GM23248 (cell line): Measurements from ENCODE around the gene LMF1. TPM values are rescaled to one million over a fixed set of nuclear protein-coding genes. Genes with fewer than 3 reads are reported as not detected.

ENCODE experiments used
- DNase-seq: peaks from one replicate; pipeline ENCODE4 v3.0.0-alpha.2; 2015
- H2AFZ ChIP-seq: fragments of 200-600 bp; sonication (generic); 2 replicates; pipeline ENCODE4 v1.6.1; 2016; ENCODE audit warnings: antibody characterized with exemption
- H3F3A ChIP-seq: fragments of 200-600 bp; sonication (generic); 2 replicates; pipeline ENCODE4 v1.6.1; 2016; ENCODE audit warnings: mild to moderate bottlenecking, antibody characterized with exemption, mixed run types; ENCODE audit not compliant: insufficient read depth
- H3K27ac ChIP-seq: fragments of 200-600 bp; sonication (generic); 2 replicates; pipeline ENCODE4 v1.5.1; 2016; ENCODE audit warnings: mild to moderate bottlenecking
- H3K27me3 ChIP-seq: fragments of 200-600 bp; sonication (generic); replicated peaks from 2 replicates; pipeline ENCODE4 v1.6.1; 2016; ENCODE audit warnings: mild to moderate bottlenecking; ENCODE audit not compliant: insufficient read depth
- H3K36me3 ChIP-seq: fragments of 200-600 bp; sonication (generic); 2 replicates; pipeline ENCODE4 v1.6.1; 2016; ENCODE audit warnings: low read depth, mild to moderate bottlenecking
- H3K4me1 ChIP-seq: fragments of 200-600 bp; sonication (generic); 2 replicates; pipeline ENCODE4 v1.6.1; 2016; ENCODE audit warnings: mild to moderate bottlenecking; ENCODE audit not compliant: insufficient read depth
- H3K4me2 ChIP-seq: fragments of 200-600 bp; sonication (generic); one replicate; pipeline ENCODE4 v1.6.1; 2016; ENCODE audit warnings: mild to moderate bottlenecking; ENCODE audit not compliant: unreplicated experiment
- H3K4me3 ChIP-seq: fragments of 200-600 bp; sonication (generic); 2 replicates; pipeline ENCODE4 v1.5.1; 2016; ENCODE audit warnings: mild to moderate bottlenecking
- H3K79me2 ChIP-seq: fragments of 200-600 bp; sonication (generic); 2 replicates; pipeline ENCODE4 v1.6.1; 2016; ENCODE audit warnings: mild to moderate bottlenecking; ENCODE audit not compliant: insufficient read depth
- H3K9ac ChIP-seq: fragments of 200-600 bp; sonication (generic); 2 replicates; pipeline ENCODE4 v1.6.1; 2016; ENCODE audit warnings: mild to moderate bottlenecking
- H3K9me2 ChIP-seq: fragments of 200-600 bp; sonication (generic); 2 replicates; pipeline ENCODE4 v1.6.1; 2016; ENCODE audit warnings: mixed run types, mild to moderate bottlenecking, moderate library complexity; ENCODE audit not compliant: insufficient read depth
- H3K9me3 ChIP-seq: fragments of 200-600 bp; sonication (generic); one replicate; pipeline ENCODE4 v1.6.1; 2017; ENCODE audit warnings: low read depth
- H4K20me1 ChIP-seq: fragments of 200-600 bp; sonication (generic); 2 replicates; pipeline ENCODE4 v1.6.0; 2016; ENCODE audit not compliant: insufficient read depth
- EZH2 ChIP-seq: fragments of 200-600 bp; sonication (generic); IDR thresholded peaks from 2 replicates; pipeline ENCODE4 v1.6.1; 2018; ENCODE audit warnings: antibody characterized with exemption, mild to moderate bottlenecking; ENCODE audit not compliant: insufficient read depth, poor library complexity, severe bottlenecking
- EZH2phosphoT487 ChIP-seq: fragments of 200-600 bp; sonication (generic); IDR thresholded peaks from 2 replicates; pipeline ENCODE4 v1.6.1; 2018; ENCODE audit warnings: antibody characterized with exemption, moderate library complexity, mild to moderate bottlenecking, low read depth; ENCODE audit not compliant: insufficient read depth
- WGBS, 2 experiments: methylation state at CpG; one replicate each; pipeline ENCODE4 v1.1.6; 2015 to 2017; ENCODE audit warnings: low lambda C conversion rate in 2 of 2, low coverage in 1 of 2; ENCODE audit errors: missing lambda C conversion rate in 2 of 2; 5-methylcytosine and 5-hydroxymethylcytosine counted together
- in situ Hi-C: fragments of 300-500 bp; cut with MboI; formaldehyde crosslinking; loops from 2 replicates; pipeline ENCODE4 v1.15.0; 2020
- polyA plus RNA-seq: library from polyadenylated mRNA; unstranded; fragments of >200 nt; fragmentation: Nextera tagmentation; extraction: Ambion mirVana; gene quantifications from 2 replicates; pipeline ENCODE4 v1.2.1, GENCODE V29; 2016
- total RNA-seq: library from RNA; depleted of rRNA; stranded (reverse); fragments of >200 nt; shearing (Covaris generic); gene quantifications from 2 replicates; pipeline ENCODE4 v1.2.3, GENCODE V29; 2014

Gene LMF1
- total and polyA plus RNA-seq, 2 experiments from 2014 or later: 23.1 to 53.0 TPM

DNA sequence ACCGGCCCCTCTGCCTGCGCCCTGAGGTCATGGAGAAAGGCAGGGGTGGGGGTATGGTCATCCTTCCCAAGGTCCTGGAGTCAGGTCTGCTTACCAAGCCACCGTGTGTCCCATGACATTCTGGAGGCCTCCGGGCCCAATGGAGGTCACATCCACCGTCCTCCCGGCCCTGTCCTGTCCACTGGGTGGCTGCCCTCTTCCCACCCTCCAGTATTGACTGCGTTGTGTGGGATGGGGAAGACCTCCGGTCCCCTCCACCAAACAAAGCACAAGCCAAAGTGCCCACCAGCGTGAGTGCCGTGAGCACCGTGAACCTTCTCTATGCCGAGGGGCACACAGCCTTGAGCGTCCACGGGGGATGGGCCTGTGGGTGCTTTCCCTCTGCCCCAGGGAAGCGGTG lies 37.2 kb downstream of the LMF1 start:
- no peaks in the 10 kb centered on the region for H3K36me3 ChIP-seq
- no peak for TF ChIP-seq EZH2
- no peak for DNase-seq
- no peaks in the 10 kb centered on the region for H3K9me2 ChIP-seq
- H3K4me3 ChIP-seq: no peak overlapping the region
- H3F3A ChIP-seq: no peaks in the 10 kb centered on the region
- H3K27me3 ChIP-seq: no peaks in the 10 kb centered on the region
- no peak overlapping the region for H2AFZ ChIP-seq
- in situ Hi-C loops: no loop called here
- H3K79me2 ChIP-seq: no peaks in the 10 kb centered on the region
- no peak overlapping the region for H3K27ac ChIP-seq
- H3K9ac ChIP-seq: no peak overlapping the region
- H3K9me3 ChIP-seq: no peaks in the 10 kb centered on the region
- 95 to 98% methylated on average over 12 to 14 of the region's 15 CpGs for WGBS, 2 experiments
- no peak overlapping the region for H3K4me2 ChIP-seq
- no peaks in the 10 kb centered on the region for H3K4me1 ChIP-seq
- H4K20me1 ChIP-seq: no peaks in the 10 kb centered on the region

DNA sequence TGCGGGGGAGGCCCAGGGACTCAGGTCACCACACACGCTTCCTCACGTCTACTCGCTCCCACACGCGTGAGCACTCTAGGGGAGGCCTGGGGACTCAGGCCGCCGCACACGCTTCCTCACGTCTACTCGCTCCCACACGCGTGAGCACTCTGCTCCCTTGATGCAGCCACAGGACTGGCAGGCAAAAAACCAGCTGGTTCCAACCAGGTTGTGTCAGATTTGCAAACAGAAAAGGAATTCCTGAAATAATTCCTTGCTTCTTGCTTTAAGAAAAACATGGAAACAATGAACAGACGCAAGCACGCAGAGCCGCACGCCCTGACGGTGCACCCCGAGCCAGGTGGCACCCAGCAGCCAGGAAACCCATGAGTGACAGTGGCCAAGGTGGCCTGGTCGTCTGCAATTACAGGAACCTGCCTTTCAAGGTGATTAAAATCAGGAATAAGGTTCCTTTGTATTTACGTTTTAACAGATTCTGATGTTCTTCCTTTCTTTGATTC lies 37.9 kb downstream of the LMF1 start:
- Histone ChIP-seq H3K9ac (no peak overlapping the region), H3K27ac (no peak overlapping the region), H2AFZ (no peak overlapping the region), H3K79me2 (no peaks in the 10 kb centered on the region), H3K4me3 (no peak overlapping the region), H3K9me3 (no peaks in the 10 kb centered on the region), H3F3A (no peaks in the 10 kb centered on the region), H3K4me1 (no peaks in the 10 kb centered on the region), H3K4me2 (no peak overlapping the region), H3K36me3 (no peaks in the 10 kb centered on the region), H3K27me3 (no peaks in the 10 kb centered on the region), H4K20me1 (no peaks in the 10 kb centered on the region), H3K9me2 (no peaks in the 10 kb centered on the region)
- no peak for TF ChIP-seq EZH2
- no peak for TF ChIP-seq EZH2phosphoT487
- no peak for DNase-seq
- in situ Hi-C loops: no loop called here
- 85 to 88% methylated on average over 21 of the region's 21 CpGs for WGBS, 2 experiments

DNA sequence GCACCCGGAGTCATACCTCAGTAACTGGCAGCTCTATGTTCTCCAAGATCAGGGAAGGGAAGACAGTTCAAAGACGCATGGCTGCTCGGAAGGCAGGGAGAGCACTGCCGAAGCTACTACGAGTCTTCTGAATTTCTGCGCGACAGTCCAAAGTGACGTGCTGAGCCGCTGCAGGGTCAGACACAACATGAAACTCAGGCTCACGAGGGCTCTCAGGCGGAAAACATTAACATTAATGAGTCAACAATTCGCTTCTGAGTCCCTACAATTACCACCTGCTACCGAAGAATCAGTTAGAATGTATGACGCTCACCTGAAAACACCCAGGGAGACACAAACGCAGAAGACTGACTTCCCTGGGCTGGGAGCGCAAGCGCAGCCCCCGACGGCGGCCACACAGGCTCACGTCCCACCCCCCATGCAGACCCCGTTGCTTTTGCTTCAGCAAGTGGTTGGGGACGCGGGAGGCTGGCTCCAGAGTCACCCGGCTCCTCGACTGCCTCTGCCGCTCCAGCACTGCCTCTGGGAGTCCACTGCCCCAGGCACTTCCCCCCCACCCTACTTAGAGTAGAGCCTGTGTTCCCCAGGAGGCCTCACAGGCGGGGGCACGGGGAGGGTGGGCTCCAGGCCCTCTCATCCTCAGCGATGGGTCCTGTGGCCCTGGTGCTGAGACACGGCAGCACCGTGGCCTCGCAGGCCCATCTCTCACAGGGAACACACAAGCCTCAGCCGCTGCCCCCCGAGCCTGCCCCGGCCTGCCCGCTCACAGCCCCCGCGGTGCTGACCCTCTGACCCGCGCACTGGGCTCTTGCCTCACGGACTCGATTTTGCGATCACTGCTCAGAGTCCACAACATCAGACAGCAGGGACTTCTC lies 38.9 kb downstream of the LMF1 start:
- H3K9me3 ChIP-seq: no peaks in the 10 kb centered on the region
- no peak for TF ChIP-seq EZH2phosphoT487
- TF ChIP-seq EZH2: no peak
- 89 to 91% methylated on average over 32 to 44 of the region's 44 CpGs for WGBS, 2 experiments

DNA sequence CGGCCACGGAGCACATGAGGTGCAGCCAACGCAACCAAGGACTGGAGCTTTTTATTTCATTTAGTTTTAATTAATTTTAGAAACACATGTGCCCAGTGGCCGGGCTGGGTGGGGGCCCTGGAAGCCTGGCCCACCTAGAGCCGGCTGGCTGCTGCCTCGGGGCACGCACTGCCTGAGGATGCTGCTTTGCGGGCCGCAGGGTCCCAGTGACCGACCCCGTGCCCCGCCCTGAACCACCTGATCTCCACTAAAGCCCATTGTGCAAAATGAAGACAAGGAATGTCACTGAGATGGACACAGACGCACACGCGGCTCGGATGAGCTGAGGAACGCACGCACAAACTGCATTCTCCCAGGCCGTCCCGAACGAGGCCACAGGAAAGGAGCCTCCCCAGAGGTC lies 39.6 kb downstream of the LMF1 start:
- no peaks in the 10 kb centered on the region for H3K9me2 ChIP-seq
- no peak overlapping the region for H2AFZ ChIP-seq
- H3K27me3 ChIP-seq: no peaks in the 10 kb centered on the region
- no peaks in the 10 kb centered on the region for H3K9me3 ChIP-seq
- H3K4me1 ChIP-seq: no peaks in the 10 kb centered on the region
- H3K9ac ChIP-seq: no peak overlapping the region
- H3K27ac ChIP-seq: no peak overlapping the region
- no peaks in the 10 kb centered on the region for H3K36me3 ChIP-seq
- H3K4me2 ChIP-seq: no peak overlapping the region
- WGBS, 2 experiments: 94 to 96% methylated on average over 20 to 21 of the region's 21 CpGs
- no peaks in the 10 kb centered on the region for H3F3A ChIP-seq
- no peaks in the 10 kb centered on the region for H3K79me2 ChIP-seq
- TF ChIP-seq EZH2 (no peak), EZH2phosphoT487 (no peak)
- no peak for DNase-seq
- H3K4me3 ChIP-seq: no peak overlapping the region
- in situ Hi-C loops: no loop called here
- H4K20me1 ChIP-seq: no peaks in the 10 kb centered on the region

More for the DNA sequence above, 38.9 kb downstream of the LMF1 start:
- DNase-seq: no peak
- in situ Hi-C loops: no loop called here
- Histone ChIP-seq H3F3A (no peaks in the 10 kb centered on the region), H3K36me3 (no peaks in the 10 kb centered on the region), H3K4me1 (no peaks in the 10 kb centered on the region), H4K20me1 (no peaks in the 10 kb centered on the region), H2AFZ (no peak overlapping the region), H3K9ac (no peak overlapping the region), H3K4me2 (no peak overlapping the region), H3K27me3 (no peaks in the 10 kb centered on the region), H3K9me2 (no peaks in the 10 kb centered on the region), H3K4me3 (no peak overlapping the region), H3K79me2 (no peaks in the 10 kb centered on the region), H3K27ac (no peak overlapping the region)
